ENCODE measurements around the gene F8A3.
"Not testable (repeated sequence)": the region's sequence is repeated elsewhere in the genome, so short reads cannot be mapped to it uniquely, and the experiment has no call there.

F8A3 gene

DNA sequence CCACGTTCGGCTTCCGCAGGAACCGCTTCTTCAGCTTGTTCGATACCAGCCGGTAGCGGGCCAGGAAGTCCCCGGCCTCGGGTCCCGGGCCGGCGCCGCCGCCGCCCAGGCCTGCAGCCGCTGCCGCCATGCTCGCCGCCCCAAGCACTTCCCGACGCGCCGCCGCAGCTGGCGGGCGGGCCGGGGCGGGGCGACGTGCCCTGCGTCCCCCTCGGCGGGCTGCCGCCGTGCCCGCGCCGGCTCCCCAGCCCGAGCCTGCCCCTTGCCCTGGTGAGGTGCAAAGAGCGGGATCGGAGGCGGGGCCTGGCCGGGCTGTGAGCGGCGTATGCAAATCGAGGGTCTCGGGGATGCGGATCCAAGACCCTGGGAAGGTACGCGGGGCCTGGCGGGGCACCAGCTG, at the start of gene F8A3:
TSS of gene F8A3 (minus strand) at position 150 of the 400 bp plus-strand sequence. CDS start at position 130, 20 bp downstream.
- not testable (repeated sequence) for DNase-seq

- no peak for DNase-seq
Observed at GRCh38 chrX:155505296-155505695, 46.9 kb upstream of the F8A3 start.

GRCh38 chrX:155495134-155495533, 36.7 kb upstream of the F8A3 start:
- DNase-seq = not testable (repeated sequence)

DNA sequence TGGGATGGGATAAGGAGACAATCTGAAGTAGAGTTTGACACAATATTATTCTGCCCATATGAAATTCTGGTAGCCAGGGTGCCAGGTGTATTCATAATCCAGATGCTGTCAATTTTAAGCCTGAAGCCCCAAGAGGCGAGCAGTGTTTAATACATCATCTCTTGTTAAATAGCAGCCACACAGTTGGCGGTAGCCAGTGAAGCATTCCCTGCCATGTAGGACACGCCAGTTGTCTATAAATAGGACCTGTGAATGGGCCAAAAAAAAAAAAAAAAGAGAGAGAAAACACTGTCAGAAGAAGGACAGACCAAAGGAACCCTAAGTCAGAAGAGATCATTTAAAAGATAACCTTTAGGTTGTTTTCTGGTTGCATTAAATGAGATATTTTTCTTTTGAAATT, 33.0 kb upstream of the F8A3 start:
- not testable (repeated sequence) for DNase-seq

DNA sequence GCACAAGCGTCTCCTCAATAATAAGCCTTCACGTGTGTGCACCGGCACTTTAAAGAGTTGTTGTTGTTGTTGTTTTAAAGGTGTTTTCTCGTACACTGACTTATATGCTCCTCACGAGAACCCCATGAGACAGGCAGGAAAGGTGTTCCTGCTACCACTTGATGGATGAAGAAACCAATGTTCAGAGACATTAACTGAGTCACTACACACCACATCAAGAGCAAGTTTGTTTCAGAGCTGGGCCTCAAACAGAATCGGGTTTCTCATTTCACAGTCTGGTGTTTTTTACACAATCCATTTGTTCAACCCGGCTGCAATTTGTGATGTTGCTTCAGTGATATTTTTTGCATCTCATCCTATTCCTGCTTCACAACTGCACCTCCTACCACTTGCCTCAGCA, 18.7 kb upstream of the F8A3 start:
- not testable (repeated sequence) for DNase-seq

DNA sequence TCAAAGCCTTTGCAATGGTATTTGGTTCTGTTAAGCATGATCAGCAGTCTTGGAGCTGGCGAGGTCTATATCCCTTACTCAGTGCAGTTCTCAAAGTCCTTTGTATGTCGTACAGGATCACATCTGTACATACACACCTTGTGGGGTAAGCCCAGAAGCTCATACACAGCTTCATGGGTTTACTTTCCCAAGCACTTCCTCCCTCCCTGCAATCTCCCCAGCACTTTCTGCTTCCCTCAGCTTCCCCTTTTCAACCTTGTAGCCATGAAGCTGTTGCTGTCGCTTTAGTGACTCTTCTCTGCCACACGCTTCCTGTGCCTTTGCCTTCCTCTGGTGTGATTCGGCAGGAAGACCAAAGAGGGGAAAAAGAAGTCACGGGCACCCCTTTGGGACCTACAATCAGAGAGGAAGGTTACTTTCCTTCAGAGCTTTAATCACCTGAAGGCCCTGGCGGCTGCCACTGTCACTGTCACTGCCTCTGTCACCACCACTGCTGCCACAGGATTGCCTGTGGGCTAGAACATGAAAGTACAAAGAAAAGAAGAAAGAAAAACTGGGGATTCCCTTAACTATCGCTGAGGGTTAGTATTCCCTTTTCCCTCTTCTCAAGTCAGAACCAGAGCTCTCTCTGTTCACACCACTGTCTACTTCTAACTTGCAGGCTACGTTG, 8.0 kb upstream of the F8A3 start:
- not testable (repeated sequence) for DNase-seq

- DNase-seq = not testable (repeated sequence)
Observed at GRCh38 chrX:155460501-155460900, 2.1 kb upstream of the F8A3 start.

GRCh38 chrX:155457761-155458447, 516 bp downstream of the F8A3 start:
- not testable (repeated sequence) for DNase-seq

DNA sequence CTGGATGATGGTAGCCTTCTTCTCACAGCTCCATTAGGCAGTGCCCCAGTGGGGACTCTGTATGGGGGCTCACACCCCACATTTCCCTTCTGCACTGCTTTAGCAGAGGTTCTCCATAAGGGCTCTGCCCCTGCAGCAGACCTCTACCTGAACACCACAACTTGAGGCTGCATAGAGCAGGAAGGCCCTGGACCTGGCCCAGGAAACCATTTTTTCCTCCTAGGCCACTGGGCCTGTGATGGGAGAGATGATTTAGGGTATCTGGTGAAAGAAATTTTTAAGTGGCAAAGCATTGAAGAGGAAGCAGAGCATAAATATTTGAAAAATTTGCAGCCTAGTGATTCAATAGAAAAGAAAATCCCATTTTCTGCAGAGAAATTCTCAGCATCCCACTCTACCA, 17.3 kb downstream of the F8A3 start:
- no peak for DNase-seq

DNA sequence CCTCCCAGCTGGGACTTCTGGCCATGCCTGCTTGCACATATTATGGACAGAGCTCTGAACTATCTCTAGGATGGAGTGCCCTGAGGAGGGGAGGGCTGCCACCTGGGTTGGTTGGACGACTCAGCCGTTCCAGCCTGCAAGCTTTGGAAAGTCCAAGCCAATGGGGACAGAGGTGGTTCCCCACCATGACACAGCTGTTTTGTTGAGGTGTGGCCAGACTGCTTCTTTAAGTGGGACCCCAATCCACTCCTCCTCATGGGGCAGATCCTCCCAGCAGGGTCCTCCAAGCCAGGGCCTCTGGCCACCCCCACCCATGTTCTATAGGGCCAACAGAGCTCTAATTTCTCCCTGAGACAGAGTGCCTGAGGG, 22.7 kb downstream of the F8A3 start:
- no peak for DNase-seq

DNA sequence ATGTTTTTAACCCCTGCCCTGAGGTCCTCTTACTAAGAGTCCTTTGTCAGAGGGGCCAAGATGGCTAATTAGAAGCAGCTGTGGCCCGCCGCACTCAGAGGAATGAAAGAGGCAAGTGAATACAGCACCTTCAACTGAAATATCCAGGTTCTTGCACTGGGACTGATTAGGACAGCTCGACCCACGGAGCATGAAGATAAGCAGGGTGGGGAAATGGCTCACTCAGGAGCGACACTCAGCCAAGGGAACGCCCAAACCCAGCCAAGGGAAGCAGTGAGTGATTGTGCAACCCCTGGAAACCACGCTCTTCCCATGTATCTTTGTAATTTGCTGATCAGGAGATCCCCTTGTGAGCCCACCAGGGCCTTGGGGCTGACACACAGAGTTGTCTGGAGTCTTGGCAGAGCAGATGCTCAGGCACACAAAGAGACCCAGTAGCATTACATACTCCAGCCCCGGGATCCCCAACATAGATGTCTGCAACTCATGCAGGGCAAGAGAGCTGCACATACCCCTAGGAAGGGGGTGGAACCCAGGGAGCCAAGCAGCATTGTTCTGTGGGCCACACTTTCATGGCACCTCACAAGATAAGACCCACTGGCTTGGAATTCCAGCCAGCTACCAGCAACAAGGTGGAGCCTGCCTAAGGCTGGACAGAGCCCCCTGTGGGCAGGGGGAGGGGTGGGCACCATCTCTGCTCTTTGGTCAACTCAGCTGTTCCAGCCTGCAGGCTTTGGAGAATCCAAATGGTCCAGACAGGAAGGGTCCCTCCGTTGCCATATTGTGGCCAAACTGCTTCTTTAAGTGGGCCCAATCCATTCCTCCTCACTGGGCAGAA, 23.3 kb downstream of the F8A3 start:
- DNase-seq = no peak

DNA sequence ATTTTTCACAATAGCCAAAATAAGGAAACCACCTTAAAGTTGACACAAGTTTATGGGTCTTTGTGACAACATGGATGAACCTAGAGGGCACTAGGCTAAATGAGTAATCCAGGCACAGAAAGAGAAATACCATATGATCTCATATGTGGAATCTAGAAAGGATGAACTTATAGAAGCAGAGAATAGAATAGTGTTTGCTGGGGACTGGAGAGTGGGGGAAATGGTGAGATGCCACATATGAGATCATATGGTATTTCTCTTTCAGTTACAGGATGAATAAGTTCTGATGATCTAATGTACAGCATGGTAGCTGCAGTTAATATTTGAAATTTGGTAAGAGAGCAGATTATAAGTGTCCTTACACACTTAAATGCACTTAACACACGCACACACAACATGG, 40.7 kb downstream of the F8A3 start:
- no peak for DNase-seq

Data from NCI-H774 (cell line).